ENCODE measurements around the gene MCF2L. TPM values are rescaled to one million over a fixed set of nuclear protein-coding genes. Genes with fewer than 3 reads are reported as not detected.

Gene MCF2L
- total RNA-seq, 2 donors from 2014 or later = 37.4 to 74.8 TPM

DNA sequence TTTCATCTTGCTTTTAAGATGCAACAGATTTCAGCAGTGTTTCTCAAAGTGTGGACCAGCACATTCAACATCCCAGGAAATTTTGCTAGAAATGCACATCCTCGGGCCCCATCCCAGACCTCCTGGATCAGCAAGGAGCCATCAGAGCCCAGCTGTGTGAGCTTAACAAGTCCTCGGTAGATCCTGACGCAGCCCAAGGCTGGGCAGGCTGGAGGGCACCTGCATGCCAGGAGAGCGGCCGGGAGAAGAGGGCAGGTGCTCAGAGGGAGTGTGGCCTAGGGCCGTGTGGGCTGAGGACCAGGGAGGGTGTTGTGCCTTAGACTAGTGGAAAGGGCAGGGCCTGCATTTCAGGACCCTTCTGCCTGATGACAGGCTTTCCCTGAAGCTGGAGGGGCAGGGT lies 2.2 kb upstream of the MCF2L start:
- TF ChIP-seq POLR2A (IDR thresholded peaks at IDR 0.05) = no peak
- TF ChIP-seq, protein P1, sequence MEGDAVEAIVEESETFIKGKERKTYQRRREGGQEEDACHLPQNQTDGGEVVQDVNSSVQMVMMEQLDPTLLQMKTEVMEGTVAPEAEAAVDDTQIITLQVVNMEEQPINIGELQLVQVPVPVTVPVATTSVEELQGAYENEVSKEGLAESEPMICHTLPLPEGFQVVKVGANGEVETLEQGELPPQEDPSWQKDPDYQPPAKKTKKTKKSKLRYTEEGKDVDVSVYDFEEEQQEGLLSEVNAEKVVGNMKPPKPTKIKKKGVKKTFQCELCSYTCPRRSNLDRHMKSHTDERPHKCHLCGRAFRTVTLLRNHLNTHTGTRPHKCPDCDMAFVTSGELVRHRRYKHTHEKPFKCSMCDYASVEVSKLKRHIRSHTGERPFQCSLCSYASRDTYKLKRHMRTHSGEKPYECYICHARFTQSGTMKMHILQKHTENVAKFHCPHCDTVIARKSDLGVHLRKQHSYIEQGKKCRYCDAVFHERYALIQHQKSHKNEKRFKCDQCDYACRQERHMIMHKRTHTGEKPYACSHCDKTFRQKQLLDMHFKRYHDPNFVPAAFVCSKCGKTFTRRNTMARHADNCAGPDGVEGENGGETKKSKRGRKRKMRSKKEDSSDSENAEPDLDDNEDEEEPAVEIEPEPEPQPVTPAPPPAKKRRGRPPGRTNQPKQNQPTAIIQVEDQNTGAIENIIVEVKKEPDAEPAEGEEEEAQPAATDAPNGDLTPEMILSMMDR (IDR thresholded peaks at IDR 0.05) = no peak
- intact Hi-C loops (cut with DNase I) = no loop called here
- 85 to 90% methylated on average over 6 of the region's 6 CpGs for WGBS, 2 donors
- Histone ChIP-seq H3K27ac (no peak overlapping the region), H3K4me3 (no peak overlapping the region), H3K9me3 (no peaks in the 10 kb centered on the region), H3K36me3 (replicated peaks in 1 of 2; ENCODE audit: insufficient read depth in 1 of 2, low read depth in 2 of 2) (no peaks in the 10 kb centered on the region), H3K27me3 (no peaks in the 10 kb centered on the region), H3K4me1 (peaks cover 22% of the 10 kb centered on the region)
- no peak for ATAC-seq
- DNase-seq = peak in 1 of 4 donors; percentile 7

DNA sequence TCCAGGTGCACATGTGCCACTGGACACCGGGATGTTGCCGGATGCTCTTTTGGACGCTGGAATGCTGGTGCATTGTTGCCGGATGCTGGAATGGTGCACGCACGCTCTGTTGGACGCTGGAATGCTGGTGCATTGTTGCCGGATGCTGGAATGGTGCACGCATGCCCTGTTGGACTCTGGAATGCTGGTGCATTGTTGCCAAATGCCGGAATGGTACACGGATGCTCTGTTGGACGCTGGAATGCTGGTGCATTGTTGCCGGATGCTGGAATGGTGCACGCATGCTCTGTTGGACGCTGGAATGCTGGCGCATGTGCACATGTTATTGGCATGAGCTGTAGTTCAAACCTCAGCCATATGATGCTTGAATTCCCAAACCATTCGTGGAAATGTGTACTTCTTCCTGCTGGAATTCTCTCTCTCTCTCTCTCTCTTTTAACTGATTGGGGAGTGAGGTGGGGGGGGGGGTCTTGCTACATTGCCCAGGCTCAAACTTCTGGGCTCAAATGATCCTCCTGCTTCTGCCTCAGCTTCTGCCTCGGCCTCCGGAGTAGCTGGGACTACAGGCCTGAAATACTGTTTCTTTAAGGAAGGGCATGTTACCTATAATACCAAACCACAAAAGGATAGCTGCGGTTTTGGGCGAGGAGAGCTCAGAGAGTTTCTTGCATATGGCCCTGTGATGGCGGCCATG lies 1.2 kb upstream of the MCF2L start:
- intact Hi-C loops (cut with DNase I) = no loop called here
- peak overlapping the region in 3 of 4 donors; percentile 89 to 94 (median 90) for H3K27ac ChIP-seq
- H3K27me3 ChIP-seq = no peaks in the 10 kb centered on the region
- H3K4me1 ChIP-seq = peaks cover 22% of the 10 kb centered on the region
- H3K9me3 ChIP-seq = no peaks in the 10 kb centered on the region
- DNase-seq (peak in 1 of 4 donors; percentile 7), ATAC-seq (no peak)
- TF ChIP-seq, protein P1 (IDR thresholded peaks at IDR 0.05) = no peak
- no peak for TF ChIP-seq POLR2A (IDR thresholded peaks at IDR 0.05)
- no peaks in the 10 kb centered on the region for H3K36me3 ChIP-seq (replicated peaks in 1 of 2; ENCODE audit: insufficient read depth in 1 of 2, low read depth in 2 of 2)
- H3K4me3 ChIP-seq = no peak overlapping the region
- WGBS, 2 donors = 73 to 78% methylated on average over 19 to 22 of the region's 22 CpGs

DNA sequence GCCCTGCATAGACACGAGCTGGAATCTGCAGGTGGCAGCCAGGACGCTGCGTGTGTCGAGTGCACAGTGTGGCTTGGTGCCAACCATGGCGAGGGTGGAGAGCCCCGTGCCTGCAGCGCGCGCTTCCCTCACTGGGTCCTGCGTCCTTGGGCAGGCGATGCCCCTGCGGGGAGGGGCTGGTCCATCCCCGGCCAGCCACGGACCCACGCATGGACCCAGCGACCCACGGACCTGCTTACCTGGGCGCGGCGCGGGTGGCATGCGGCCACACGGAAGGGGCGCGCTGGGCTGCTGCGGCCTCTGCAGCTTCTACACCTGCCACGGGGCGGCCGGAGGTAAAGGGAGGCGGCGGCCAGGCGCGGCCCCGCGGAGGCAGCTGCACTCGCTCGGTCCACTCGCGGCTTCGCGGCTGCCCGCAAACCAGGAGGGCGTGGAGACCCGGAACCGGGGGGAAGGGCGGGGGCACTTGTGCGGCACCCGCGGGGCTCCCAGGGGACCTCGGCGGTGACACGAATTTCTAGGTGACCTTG lies 569 bp upstream of the MCF2L start:
- 0 to 1% methylated on average over 4 to 52 of the region's 52 CpGs for WGBS, 2 donors
- H3K27ac ChIP-seq = peak overlapping the region; percentile 70 to 94 (median 90)
- TF ChIP-seq, protein P1 (IDR thresholded peaks at IDR 0.05) = peak in 5 of 7 experiments; percentile 13 to 53 (median 50)
- TF ChIP-seq POLR2A (IDR thresholded peaks at IDR 0.05) = peak in 1 of 3 donors; percentile 49
- no peaks in the 10 kb centered on the region for H3K36me3 ChIP-seq (replicated peaks in 1 of 2; ENCODE audit: insufficient read depth in 1 of 2, low read depth in 2 of 2)
- no peaks in the 10 kb centered on the region for H3K27me3 ChIP-seq
- H3K4me1 ChIP-seq = peaks cover 22% of the 10 kb centered on the region
- peak; percentile 77 to 87 (median 80) for DNase-seq
- intact Hi-C loops (cut with DNase I) = no loop called here
- peak overlapping the region; percentile 49 to 54 for H3K4me3 ChIP-seq
- H3K9me3 ChIP-seq = no peaks in the 10 kb centered on the region
- ATAC-seq = peak; percentile 72

DNA sequence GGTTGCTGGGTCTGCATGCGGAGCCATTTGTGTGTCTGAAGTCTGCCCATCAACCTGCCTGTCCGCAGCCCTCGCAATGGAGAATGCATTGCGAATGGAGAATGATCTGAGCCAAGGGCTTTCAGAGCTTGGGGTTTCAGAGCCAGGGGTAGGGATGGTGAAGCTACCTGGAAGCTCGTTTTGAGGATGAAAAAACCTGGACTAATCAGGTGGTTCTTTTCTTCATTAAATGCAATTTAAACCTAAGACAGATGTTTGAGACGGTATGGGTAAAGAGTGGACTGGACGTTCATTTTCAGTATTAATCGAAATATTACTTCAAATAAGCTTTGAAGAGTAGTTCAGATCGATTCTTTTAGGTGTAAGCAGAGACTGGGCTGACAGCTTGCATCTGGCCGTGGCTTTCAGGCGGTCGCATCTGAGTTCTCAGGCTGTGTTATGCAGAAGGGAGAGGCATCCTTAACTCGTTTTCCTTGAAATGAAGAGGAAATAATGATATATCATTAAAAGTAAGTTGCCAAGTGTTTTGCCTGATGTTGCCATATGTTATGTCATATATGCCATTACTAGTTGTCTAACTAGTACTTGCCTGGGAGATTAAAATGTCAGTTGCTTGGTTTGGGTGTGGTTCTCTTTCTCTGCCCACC lies 801 bp downstream of the MCF2L start:
- DNase-seq (peak in 1 of 4 donors; percentile 6), ATAC-seq (no peak)
- intact Hi-C loops (cut with DNase I) = no loop called here
- Histone ChIP-seq H3K27ac (peak overlapping the region; percentile 70 to 94 (median 90)), H3K9me3 (no peaks in the 10 kb centered on the region), H3K4me1 (peaks cover 22% of the 10 kb centered on the region), H3K4me3 (peak overlapping the region in 1 of 2 donors; percentile 54), H3K27me3 (no peaks in the 10 kb centered on the region), H3K36me3 (replicated peaks in 1 of 2; ENCODE audit: insufficient read depth in 1 of 2, low read depth in 2 of 2) (no peaks in the 10 kb centered on the region)
- TF ChIP-seq POLR2A (IDR thresholded peaks at IDR 0.05) = no peak
- WGBS, 2 donors = 26 to 35% methylated on average over 13 of the region's 13 CpGs

DNA sequence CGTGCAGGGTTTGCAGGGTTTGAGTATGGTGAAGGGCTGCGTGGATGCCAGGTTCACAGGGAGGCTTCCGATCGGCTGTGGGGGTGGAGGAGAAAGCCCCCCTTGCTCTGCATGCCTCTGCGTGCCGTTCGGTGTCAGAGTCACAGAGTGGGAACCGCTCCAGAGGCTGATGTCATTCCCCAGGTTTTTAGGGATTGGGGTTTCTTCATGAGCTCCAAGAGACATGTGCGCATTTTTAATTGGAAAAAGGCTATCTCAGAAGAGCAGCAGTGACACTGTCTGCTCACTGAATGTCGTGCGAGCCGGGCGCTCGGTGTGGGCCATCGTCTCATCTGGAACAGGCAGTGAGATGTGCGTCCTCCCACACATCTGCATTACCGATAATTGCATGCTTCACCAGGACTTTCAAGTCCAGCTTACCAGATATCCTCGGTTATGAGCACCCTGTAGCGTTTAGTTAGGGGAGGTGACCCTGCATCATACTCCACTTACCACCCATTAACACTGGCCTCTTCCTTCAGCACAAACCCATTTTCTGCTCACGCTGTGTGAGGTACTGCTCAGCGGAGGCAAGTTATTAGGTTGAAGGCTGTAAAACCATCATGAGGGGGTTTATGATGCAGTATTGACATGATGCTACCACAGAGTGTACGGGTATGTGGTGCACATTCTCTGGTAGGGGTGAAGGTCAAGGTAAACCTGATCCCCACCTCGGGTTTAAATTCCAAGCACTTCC lies 1.7 kb downstream of the MCF2L start:
- TF ChIP-seq, protein P1 (IDR thresholded peaks at IDR 0.05) = no peak
- no peak for TF ChIP-seq POLR2A (IDR thresholded peaks at IDR 0.05)
- no peak for ATAC-seq
- H3K4me3 ChIP-seq = no peak overlapping the region
- H3K36me3 ChIP-seq (replicated peaks in 1 of 2; ENCODE audit: insufficient read depth in 1 of 2, low read depth in 2 of 2) = no peaks in the 10 kb centered on the region
- intact Hi-C loops (cut with DNase I) = no loop called here
- peaks cover 22% of the 10 kb centered on the region for H3K4me1 ChIP-seq
- no peaks in the 10 kb centered on the region for H3K9me3 ChIP-seq
- no peak overlapping the region for H3K27ac ChIP-seq
- 89 to 91% methylated on average over 22 to 23 of the region's 23 CpGs for WGBS, 2 donors
- peak in 1 of 4 donors; percentile 6 for DNase-seq
- H3K27me3 ChIP-seq = no peaks in the 10 kb centered on the region

Measured in body of pancreas (tissue), 4 donors.